GM18861 (cell line): Measurements from ENCODE around the gene APLNR.

Source experiments
- ATAC-seq: cut with Tn5 transposase; IDR thresholded peaks from one replicate; pipeline ENCODE4 v1.9.1; 2021; ENCODE audit not compliant: unreplicated experiment

Gene APLNR

DNA sequence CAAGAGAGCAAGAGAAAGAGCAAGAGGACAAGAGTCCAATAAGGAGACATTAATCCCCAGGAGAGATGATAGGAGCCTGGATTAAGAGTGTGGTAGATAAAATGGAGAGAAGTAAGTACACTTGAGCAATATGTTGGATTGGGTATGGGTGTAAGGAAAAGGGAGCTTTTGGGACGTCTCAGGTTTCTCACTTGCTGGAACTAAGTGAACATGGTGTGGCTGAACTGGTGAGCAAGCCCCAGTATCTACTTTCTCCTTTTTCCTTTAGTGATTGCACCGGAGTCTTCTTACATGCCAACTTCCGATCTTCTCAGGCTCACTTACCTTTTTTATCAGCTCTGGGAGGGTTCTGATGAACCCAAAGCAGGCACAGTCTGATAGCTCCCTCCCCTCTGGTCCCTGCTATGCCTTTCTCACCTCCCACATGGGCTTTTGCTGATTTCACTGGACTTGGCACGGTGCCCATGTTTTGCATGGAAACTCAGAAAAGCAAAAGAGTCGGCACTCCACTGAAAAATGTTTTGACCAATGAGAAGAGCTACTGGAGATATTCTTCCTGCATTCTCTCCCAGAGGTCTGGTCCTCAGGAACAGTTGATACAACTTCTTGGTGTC, 14.5 kb upstream of the APLNR start:
- no peak for ATAC-seq

DNA sequence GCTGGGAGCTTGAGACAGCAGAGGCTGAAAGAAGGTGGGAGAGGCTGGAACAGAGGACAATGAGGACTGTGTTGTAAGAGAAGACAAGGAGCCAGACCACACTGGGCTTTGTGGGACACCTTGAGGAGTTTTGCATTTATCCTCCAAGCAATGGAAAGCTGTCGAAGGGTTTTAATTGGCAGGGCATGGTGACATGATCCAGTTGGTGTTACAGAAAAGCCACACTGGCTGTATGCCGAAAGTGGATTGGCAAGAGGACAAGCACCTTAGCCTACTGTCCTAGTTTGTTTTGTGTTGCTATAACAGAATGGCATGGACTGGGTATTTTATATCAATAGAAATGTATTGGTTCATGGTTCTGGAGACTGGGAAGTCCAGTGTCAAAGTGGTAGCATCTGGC, 14.0 kb upstream of the APLNR start:
- no peak for ATAC-seq

DNA sequence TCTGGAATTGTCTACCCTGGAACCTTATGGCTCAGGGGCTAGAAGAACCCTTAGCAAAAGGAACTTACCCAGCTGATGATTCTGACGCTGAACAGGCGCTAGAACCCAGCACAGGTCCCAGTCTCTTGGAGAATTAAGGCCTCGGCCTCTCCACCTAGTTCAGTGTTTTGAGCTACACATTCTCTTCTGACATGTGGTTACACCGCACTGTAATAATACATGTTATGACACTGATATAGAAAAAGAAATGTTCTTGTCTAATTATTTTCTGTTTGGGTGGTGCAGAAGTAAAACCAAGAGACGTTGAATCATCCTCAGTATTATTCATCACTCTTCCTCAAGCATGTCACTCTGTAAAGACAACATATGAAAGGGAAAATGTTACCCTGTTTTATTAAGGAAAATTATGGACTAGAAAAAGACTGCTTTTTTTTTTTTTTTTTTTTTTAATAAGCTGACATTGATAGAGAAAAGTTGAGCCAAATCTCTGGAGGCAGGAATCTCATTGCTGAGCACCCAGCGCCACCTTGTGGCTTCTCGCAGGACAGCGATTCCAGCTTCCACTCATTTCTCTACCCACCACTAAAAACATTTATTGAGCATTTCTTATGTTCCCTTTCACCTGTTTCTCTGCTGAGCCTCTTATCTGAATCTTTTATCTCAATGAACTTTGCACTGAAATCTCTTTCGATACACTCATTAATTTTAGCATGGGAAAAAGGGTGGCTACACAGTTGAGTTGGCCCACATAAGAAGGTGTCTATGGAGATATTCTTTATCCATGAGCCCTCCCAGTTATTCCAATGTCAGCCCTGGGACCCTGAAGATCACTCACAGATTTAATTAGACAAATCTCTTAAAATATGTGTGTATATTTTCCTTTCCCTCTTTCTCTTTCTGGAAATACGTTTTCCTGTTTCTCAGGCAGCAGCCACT, 12.6 kb upstream of the APLNR start:
- peak; percentile 45 for ATAC-seq

DNA sequence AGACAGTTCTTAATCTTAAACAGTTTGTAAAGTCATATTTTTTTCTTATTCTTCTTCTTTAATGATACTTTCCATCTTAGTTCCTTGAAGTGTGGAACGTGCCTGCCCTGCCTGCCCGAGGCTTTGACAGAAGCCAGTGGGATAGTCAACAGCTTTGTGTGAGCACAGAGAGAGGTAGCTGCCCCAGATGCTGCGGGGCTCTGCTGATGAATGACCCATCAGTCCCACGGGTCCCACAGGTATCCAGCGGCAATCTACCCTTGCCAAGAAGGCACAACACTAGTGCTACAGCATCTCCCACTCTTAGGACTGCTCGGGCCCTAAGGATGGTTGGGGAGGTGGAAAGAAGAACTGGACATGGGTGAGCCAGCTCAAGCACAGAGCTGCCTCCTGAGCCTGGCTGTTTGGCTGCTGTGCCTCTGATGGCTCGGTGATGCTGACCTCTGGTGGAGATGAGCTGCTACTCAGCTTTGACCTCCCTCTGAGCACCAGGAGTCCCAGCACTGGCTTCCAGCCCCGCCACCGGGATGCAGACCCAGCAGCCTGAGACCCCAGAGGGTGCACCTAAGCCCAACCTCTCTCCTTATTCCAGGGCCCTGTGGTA, 11.8 kb upstream of the APLNR start:
- ATAC-seq: peak; percentile 74

DNA sequence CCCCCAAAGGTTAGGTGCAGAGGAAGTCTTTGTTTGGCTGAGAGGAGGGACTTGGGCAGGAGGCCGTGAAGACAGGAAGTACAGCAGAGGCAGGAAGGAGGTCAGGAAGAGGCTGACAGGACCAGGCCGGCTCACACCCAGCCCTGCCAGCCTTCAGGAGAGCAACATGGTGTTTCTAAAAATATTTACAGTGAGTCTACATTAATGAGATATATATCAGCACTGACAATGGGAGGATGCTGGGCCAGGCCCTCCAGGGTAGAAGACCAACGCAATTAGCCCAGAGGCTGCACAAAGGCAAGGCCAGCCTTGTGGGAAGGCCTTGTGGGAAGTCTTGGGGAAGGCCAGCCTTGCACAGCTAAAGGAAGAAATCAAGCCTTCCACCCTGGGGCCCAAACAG, 7.9 kb upstream of the APLNR start:
- ATAC-seq: no peak

DNA sequence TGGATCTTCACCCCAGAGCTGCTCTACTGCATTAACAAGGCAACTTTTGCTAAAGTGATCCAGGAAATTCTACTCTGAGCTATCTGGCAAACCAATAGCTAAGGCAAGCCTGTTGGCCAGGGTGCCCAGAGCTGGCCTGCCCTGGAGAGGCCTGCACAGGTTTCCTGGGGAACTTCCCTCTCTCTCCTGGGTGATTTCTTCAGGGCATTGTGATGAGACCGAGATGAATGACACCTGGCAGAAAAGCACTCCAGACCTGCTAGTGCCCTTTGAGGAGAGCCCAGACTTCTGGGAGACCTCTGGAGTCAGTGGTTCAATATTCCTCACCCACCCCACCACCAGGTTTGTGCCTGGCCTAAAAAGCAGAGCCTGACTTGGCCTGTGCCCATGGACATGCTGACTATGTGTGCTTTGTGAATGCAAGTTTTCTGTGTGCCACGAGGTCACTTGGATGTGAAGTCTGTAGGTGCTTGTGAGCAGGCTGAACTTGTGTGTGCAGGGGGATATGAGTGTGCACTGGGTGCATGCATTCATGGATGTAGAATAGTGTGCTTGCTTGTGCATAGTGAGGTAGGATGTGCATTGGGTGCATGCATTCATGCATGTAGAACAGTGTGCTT, 4.4 kb upstream of the APLNR start:
- ATAC-seq: no peak

DNA sequence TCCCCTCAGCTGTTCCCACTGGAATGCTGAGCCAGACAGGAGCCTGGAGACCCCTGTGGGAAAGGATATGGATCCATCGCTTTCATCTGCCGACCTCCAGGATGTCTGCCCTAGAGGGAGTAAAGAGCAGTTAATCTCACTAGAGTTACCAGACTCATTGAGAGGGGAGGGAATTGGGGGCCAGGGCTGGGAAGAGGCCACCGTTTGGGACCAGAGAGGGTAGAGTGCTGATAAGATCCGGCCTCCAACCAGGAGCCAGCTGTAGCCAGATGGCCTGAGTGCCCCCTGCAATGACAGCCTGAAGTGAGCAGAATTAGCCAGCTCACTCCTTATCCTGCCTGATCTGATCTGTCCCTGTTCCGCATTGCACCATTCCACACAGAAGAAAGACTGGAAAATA, 3.7 kb upstream of the APLNR start:
- ATAC-seq: no peak

DNA sequence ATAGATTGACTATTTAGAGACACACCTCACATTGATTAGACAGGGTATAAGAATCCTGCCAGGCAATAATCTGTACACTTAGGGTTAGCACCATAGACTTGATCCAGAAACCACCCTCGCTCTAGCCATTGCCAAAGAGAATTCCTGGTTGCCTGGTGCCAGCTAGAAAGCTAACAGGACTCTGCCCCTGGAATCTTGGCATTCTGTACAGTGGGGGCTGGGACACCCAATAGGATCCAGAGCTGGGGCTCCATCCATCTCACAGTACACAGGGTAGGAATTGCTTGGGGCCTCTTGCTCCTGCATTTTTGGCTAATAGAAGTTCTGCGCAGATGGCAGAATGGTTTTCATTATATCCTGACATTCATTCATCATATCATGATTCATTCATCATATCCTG, 3.0 kb upstream of the APLNR start:
- no peak for ATAC-seq

DNA sequence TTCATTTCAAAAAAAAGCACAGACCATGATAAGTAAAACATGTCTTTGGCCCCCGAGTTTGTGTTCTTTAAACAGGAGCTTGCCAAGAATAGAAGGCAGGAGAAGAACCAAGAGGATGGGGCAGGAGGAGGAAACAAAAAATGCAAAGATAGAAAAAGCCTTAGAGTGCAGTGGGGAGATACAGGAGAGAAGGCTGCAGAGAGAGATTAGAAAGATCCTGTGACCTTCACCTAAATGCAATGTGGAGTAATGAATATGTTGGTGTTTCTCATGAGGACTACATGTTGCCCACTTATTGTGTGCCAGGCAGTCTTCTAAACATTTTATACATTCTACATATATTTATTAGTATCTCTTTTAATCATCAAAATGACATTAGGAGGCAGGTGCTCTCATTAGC, 2.3 kb upstream of the APLNR start:
- ATAC-seq: no peak

DNA sequence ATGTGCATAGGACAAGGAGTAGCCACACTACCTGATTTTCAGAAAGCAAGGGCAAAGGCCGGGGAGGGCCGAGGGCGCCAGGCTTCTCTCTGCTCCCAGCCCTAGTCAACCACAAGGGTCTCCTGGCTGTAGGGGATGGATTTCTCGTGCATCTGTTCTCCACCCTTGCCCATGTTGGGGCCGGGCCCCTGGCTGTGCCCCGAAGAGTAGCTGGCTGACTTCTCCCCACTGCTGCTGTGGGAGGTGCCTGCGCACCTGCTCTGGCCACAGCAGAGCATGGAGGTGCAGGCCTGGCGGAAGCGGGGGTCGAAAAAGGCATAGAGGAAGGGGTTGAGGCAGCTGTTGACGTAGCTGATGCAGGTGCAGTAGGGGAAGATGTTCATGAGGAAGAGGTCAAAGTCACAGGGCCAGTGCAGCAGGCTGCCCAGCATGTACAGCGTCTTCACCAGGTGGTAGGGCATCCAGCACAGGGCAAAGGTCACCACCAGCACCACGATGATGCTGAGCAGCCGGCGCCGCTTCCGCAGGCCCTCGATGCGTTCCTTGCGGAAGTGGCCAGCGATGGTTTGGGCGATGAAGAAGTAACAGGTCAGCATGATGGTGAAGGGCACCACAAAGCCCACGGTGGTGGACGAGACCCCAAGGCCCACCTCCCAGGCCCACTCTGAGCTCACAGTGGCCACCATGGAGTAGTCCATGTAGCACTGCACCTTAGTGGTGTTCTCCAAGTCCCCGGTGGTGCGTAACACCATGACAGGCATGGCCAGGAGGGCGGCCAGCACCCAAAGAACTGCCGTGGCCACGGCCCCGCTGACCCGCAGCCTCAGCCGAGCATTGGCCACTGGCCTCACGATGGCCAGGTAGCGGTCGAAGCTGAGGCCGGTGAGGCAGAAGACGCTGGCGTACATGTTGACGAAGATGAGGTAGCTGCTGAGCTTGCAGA, 1.0 kb downstream of the APLNR start:
- no peak for ATAC-seq

DNA sequence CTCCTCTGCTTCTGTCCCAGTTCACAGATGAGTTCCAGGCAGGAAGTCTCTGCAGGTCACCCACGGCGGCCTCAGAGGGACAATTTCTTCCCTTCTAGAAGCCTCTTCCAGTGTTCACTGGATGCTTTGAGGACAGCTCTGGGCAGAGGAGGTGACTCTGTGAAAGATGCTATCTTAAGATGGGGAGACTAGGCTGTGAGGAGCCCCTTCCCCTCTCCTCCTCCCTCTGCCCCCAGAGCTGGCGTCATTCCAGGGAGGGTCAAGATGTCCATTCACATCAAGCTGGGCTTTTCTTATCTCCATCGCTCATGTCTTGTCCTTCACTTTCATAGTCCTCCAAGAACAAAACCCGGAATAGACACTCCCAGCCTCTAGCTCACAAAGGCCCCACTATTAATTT, 3.3 kb downstream of the APLNR start:
- no peak for ATAC-seq

DNA sequence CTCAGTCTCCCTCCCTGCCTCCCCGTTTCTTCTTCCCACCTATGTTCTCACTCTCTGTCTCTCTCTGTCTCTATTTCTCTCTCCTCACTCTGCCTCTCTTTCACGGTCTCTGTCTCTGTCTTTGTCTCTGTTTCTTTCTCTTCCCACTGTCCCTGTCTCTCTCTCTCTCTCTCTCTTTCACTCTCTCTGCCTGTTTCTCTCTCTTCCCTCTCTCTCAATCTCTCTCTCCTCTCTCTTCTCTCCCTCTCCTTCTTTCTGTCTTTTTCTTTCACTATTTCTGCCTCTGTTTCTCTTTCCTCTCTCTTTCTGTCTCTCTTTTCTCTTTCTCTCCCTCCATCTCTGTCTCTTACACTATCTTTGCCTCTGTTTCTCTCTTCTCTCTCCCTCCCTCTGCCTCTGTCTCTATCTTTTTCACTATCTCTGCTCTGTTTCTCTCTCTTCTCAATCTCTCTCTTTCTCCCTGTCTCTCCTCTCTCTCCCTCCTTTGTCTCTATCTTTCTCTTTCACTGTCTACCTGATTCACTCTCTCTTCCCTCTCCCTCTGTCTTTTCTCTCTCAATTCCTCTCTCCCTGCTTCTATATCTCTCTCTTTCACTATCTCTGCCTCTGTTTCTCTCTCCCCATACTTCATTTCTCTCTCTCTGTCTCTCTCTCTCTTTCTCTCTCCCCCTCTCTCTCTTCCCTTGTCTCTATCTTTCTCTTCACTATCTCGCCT, 5.4 kb downstream of the APLNR start:
- ATAC-seq: no peak

DNA sequence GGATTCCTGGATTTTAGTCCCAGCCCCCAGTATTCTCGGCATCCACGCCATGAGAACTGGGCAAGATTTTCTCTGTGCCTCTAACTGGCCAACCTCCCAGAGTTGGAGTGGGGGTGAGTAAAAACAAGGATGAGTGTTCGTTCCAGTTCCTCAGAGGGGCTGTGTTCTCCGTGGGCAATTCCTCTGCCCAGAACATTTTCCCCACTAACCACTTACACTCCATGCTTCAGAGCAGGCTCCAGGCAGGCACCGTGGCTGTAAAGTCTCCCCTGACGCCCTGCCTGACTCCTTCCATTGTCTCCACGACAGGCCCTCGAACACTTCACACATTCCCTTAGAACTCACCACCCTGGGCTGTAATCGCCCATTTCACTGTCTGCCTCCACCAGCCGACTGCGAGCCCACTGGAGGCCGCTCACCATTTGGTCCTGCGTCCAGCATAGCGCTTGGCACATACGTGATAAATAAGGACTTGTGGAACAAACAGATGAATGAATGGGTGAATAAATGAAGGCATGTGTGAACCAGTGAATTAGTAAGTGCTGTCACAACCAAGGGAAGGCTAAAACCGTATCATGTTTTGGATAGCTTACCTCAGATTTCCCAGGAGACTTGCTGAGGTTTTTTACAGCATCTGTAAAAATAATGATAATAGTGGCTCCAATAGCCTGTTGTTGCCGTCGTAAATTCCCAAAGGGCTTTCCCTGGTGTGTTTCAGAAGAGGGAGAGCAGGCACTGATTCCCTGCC, 6.1 kb downstream of the APLNR start:
- ATAC-seq: no peak

DNA sequence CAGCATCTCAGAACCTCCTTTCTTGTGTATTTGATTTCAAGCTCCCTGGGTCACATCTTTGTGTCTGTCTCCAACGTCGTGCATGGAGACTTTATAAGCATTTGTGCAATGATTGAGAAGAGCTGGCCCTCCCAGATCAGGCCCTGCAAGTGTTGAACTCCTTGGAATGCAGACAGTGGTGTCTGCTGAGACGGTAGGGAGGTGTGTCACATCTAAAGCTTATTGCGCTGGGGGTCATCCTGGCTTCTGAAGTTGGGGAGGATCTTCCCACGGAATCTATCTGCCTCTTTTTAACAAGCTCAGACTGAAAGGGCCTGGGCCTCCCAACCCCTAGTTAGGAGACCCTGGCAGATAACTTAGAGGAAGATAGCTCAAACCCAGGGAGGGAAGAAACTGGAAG, 6.7 kb downstream of the APLNR start:
- ATAC-seq: no peak

DNA sequence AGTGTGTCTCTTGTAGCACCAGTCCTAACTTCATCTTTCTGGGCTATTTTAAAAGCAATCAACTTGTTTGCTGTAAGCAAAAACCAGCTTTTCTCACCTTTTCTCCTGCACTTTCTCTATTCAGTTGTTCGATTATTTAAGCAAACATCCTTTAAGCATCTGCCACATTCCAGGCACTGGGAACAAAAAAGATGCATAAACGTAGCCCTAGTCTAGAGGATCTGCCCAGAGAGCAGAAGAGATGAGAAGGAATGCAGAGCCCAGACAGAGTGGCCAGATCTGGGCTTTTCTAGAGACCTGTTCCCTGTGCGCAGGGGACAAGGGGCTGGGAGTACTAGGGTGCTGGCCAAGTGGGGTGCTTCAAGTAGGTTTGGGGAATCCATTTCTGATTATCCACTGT, 8.4 kb downstream of the APLNR start:
- ATAC-seq: no peak

DNA sequence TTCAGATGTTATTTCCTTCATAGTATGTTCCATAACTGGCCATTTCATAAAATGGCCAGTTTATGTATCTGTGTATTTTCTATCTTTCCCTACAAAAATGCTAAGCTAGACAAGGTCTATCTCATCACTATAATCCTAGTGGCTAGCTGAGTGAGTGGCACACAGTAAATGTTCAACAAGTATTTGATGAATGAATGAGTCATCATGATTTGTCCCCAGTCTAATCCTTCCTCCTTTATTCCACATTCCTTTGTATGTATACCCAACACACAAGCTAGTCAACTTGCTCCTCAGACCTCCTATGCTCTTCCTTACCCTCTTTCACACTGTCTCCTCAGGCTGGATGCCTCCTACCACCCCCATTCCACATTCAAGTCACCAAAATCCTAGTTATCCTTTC, 12.5 kb downstream of the APLNR start:
- no peak for ATAC-seq

DNA sequence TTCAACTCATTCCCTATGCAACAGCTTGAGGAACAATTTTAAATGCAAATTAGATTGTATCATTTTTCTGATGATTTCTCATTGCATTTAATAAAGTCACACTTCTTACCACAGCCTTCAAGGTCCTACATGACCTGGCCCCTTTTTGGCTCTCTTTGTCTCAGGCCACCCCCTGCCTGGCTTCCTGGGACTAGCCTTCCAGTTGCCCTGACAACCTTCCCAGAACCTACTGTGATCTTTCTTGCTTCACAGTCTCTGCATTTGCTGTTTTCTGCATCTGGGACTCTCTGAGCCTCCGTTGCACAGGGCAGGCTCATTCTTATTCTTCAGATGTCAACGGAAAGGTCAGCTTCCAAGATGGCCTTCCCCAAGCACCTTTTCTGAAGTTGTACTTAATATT, 12.9 kb downstream of the APLNR start:
- ATAC-seq: no peak

DNA sequence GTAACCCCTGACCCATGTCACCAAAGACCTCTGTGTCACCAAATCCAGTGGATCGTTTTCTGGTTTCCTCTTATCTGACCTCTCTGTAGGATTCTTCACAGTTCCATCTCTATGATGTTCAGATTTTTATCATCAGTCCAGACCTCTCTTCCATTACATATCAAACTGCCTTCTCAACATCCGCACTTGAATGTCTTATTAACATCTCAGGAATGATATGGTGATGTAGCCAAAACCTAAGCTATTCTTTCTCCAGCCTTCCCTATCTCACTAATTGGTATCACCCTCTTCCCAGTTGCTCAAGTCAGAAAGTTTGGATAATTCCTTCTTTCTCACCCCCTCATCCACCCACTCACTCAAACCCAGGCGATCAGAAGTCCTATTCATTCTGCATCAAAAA, 13.4 kb downstream of the APLNR start:
- ATAC-seq: no peak

DNA sequence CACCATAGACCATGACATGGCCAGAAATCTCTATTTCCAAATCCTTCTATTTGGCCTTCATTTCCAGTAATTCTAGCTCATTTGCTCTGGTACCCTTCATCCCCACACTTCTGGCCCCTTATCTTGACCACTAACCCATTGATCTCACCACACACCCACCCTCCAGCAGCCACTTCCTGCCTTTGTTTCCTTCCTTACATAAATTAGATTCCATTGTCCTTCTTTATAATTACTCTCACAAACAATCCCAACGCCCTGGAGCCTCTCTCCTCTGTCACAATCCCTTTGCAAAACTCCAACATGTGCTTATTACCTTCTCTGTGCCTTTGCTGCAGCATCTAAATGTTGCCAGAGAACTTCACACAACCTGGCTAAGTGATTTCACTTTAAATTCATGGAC, 14.8 kb downstream of the APLNR start:
- ATAC-seq: no peak
